ENCODE data around the gene ITGB8. TPM values are rescaled to one million over a fixed set of nuclear protein-coding genes. Genes with fewer than 3 reads are reported as not detected.
"Not testable (repeated sequence)": the region's sequence is repeated elsewhere in the genome, so short reads cannot be mapped to it uniquely, and the experiment has no call there.

ITGB8 gene
- total RNA-seq, 1 donor from 2014 or later = 12.5 TPM

GRCh38 chr7:20365486-20365885, 34.8 kb downstream of the ITGB8 start:
- no peaks in the 10 kb centered on the region for H3K36me3 ChIP-seq (ENCODE audit: control insufficient read depth in 3 of 3, insufficient read depth in 3 of 3, low read length in 3 of 3)
- H3K27me3 ChIP-seq (ENCODE audit: control insufficient read depth in 3 of 3, insufficient read depth in 3 of 3, low read length in 3 of 3) = no peaks in the 10 kb centered on the region
- no peak overlapping the region for H3K27ac ChIP-seq (ENCODE audit: low read depth, low read length)
- no peaks in the 10 kb centered on the region for H3K4me1 ChIP-seq (ENCODE audit: control insufficient read depth in 3 of 3, insufficient read depth in 3 of 3, low read length in 3 of 3)
- H3K9me3 ChIP-seq (ENCODE audit: control insufficient read depth in 3 of 3, low read length in 3 of 3) = no peaks in the 10 kb centered on the region
- no peak overlapping the region for H3K4me3 ChIP-seq (ENCODE audit: low read length in 3 of 3)
- no peak overlapping the region for H3K9ac ChIP-seq (ENCODE audit: low read depth in 1 of 3, low read length in 3 of 3)

GRCh38 chr7:20374399-20374798, 43.7 kb downstream of the ITGB8 start:
- Histone ChIP-seq H3K27ac (ENCODE audit: low read depth, low read length) (no peak overlapping the region), H3K9me3 (ENCODE audit: control insufficient read depth in 3 of 3, low read length in 3 of 3) (no peaks in the 10 kb centered on the region), H3K4me3 (ENCODE audit: low read length in 3 of 3) (no peak overlapping the region), H3K4me1 (ENCODE audit: control insufficient read depth in 3 of 3, insufficient read depth in 3 of 3, low read length in 3 of 3) (no peaks in the 10 kb centered on the region), H3K9ac (ENCODE audit: low read depth in 1 of 3, low read length in 3 of 3) (no peak overlapping the region), H3K27me3 (ENCODE audit: control insufficient read depth in 3 of 3, insufficient read depth in 3 of 3, low read length in 3 of 3) (no peaks in the 10 kb centered on the region), H3K36me3 (ENCODE audit: control insufficient read depth in 3 of 3, insufficient read depth in 3 of 3, low read length in 3 of 3) (no peaks in the 10 kb centered on the region)

- Histone ChIP-seq H3K4me3 (ENCODE audit: low read length in 3 of 3) (no peak overlapping the region), H3K9ac (ENCODE audit: low read depth in 1 of 3, low read length in 3 of 3) (no peak overlapping the region), H3K27ac (ENCODE audit: low read depth, low read length) (no peak overlapping the region), H3K27me3 (ENCODE audit: control insufficient read depth in 3 of 3, insufficient read depth in 3 of 3, low read length in 3 of 3) (no peaks in the 10 kb centered on the region), H3K4me1 (ENCODE audit: control insufficient read depth in 3 of 3, insufficient read depth in 3 of 3, low read length in 3 of 3) (no peaks in the 10 kb centered on the region), H3K36me3 (ENCODE audit: control insufficient read depth in 3 of 3, insufficient read depth in 3 of 3, low read length in 3 of 3) (no peaks in the 10 kb centered on the region), H3K9me3 (ENCODE audit: control insufficient read depth in 3 of 3, low read length in 3 of 3) (no peaks in the 10 kb centered on the region)
Measured at GRCh38 chr7:20376796-20377195, 46.1 kb downstream of the ITGB8 start.

GRCh38 chr7:20381406-20382034, 50.8 kb downstream of the ITGB8 start:
- Histone ChIP-seq H3K4me3 (ENCODE audit: low read length in 3 of 3) (no peak overlapping the region), H3K4me1 (ENCODE audit: control insufficient read depth in 3 of 3, insufficient read depth in 3 of 3, low read length in 3 of 3) (no peaks in the 10 kb centered on the region), H3K36me3 (ENCODE audit: control insufficient read depth in 3 of 3, insufficient read depth in 3 of 3, low read length in 3 of 3) (no peaks in the 10 kb centered on the region), H3K27ac (ENCODE audit: low read depth, low read length) (no peak overlapping the region), H3K9me3 (ENCODE audit: control insufficient read depth in 3 of 3, low read length in 3 of 3) (no peaks in the 10 kb centered on the region), H3K27me3 (ENCODE audit: control insufficient read depth in 3 of 3, insufficient read depth in 3 of 3, low read length in 3 of 3) (no peaks in the 10 kb centered on the region), H3K9ac (ENCODE audit: low read depth in 1 of 3, low read length in 3 of 3) (no peak overlapping the region)

- Histone ChIP-seq H3K4me3 (ENCODE audit: low read length in 3 of 3) (no peak overlapping the region), H3K36me3 (ENCODE audit: control insufficient read depth in 3 of 3, insufficient read depth in 3 of 3, low read length in 3 of 3) (no peaks in the 10 kb centered on the region), H3K9me3 (ENCODE audit: control insufficient read depth in 3 of 3, low read length in 3 of 3) (no peaks in the 10 kb centered on the region)
Measured at GRCh38 chr7:20383351-20383750, 52.7 kb downstream of the ITGB8 start.

GRCh38 chr7:20385126-20385525, 54.4 kb downstream of the ITGB8 start:
- Histone ChIP-seq H3K4me3 (ENCODE audit: low read length in 3 of 3) (no peak overlapping the region), H3K36me3 (ENCODE audit: control insufficient read depth in 3 of 3, insufficient read depth in 3 of 3, low read length in 3 of 3) (no peaks in the 10 kb centered on the region), H3K9ac (ENCODE audit: low read depth in 1 of 3, low read length in 3 of 3) (no peak overlapping the region), H3K27ac (ENCODE audit: low read depth, low read length) (no peak overlapping the region), H3K27me3 (ENCODE audit: control insufficient read depth in 3 of 3, insufficient read depth in 3 of 3, low read length in 3 of 3) (no peaks in the 10 kb centered on the region), H3K4me1 (ENCODE audit: control insufficient read depth in 3 of 3, insufficient read depth in 3 of 3, low read length in 3 of 3) (no peaks in the 10 kb centered on the region), H3K9me3 (ENCODE audit: control insufficient read depth in 3 of 3, low read length in 3 of 3) (no peaks in the 10 kb centered on the region)

More at GRCh38 chr7:20383351-20383750, 52.7 kb downstream of the ITGB8 start:
- no peak overlapping the region for H3K27ac ChIP-seq (ENCODE audit: low read depth, low read length)
- H3K4me1 ChIP-seq (ENCODE audit: control insufficient read depth in 3 of 3, insufficient read depth in 3 of 3, low read length in 3 of 3) = no peaks in the 10 kb centered on the region
- no peak overlapping the region for H3K9ac ChIP-seq (ENCODE audit: low read depth in 1 of 3, low read length in 3 of 3)
- H3K27me3 ChIP-seq (ENCODE audit: control insufficient read depth in 3 of 3, insufficient read depth in 3 of 3, low read length in 3 of 3) = no peaks in the 10 kb centered on the region

GRCh38 chr7:20388084-20388483, 57.4 kb downstream of the ITGB8 start:
- no peaks in the 10 kb centered on the region for H3K27me3 ChIP-seq (ENCODE audit: control insufficient read depth in 3 of 3, insufficient read depth in 3 of 3, low read length in 3 of 3)
- H3K36me3 ChIP-seq (ENCODE audit: control insufficient read depth in 3 of 3, insufficient read depth in 3 of 3, low read length in 3 of 3) = no peaks in the 10 kb centered on the region
- H3K27ac ChIP-seq (ENCODE audit: low read depth, low read length) = no peak overlapping the region
- no peaks in the 10 kb centered on the region for H3K4me1 ChIP-seq (ENCODE audit: control insufficient read depth in 3 of 3, insufficient read depth in 3 of 3, low read length in 3 of 3)
- H3K4me3 ChIP-seq (ENCODE audit: low read length in 3 of 3) = no peak overlapping the region
- H3K9me3 ChIP-seq (ENCODE audit: control insufficient read depth in 3 of 3, low read length in 3 of 3) = no peaks in the 10 kb centered on the region
- H3K9ac ChIP-seq (ENCODE audit: low read depth in 1 of 3, low read length in 3 of 3) = no peak overlapping the region

- not testable (repeated sequence) for H3K4me1 ChIP-seq (ENCODE audit: control insufficient read depth in 3 of 3, insufficient read depth in 3 of 3, low read length in 3 of 3); H3K36me3 ChIP-seq (ENCODE audit: control insufficient read depth in 3 of 3, insufficient read depth in 3 of 3, low read length in 3 of 3); H3K4me3 ChIP-seq (ENCODE audit: low read length in 3 of 3); H3K27ac ChIP-seq (ENCODE audit: low read depth, low read length); H3K9ac ChIP-seq (ENCODE audit: low read depth in 1 of 3, low read length in 3 of 3); H3K27me3 ChIP-seq (ENCODE audit: control insufficient read depth in 3 of 3, insufficient read depth in 3 of 3, low read length in 3 of 3); H3K9me3 ChIP-seq (ENCODE audit: control insufficient read depth in 3 of 3, low read length in 3 of 3)
Measured at GRCh38 chr7:20389192-20389591, 58.5 kb downstream of the ITGB8 start.

- no peak overlapping the region for H3K9ac ChIP-seq (ENCODE audit: low read depth in 1 of 3, low read length in 3 of 3)
- no peak overlapping the region for H3K4me3 ChIP-seq (ENCODE audit: low read length in 3 of 3)
- H3K27ac ChIP-seq (ENCODE audit: low read depth, low read length) = no peak overlapping the region
- no peaks in the 10 kb centered on the region for H3K36me3 ChIP-seq (ENCODE audit: control insufficient read depth in 3 of 3, insufficient read depth in 3 of 3, low read length in 3 of 3)
- H3K27me3 ChIP-seq (ENCODE audit: control insufficient read depth in 3 of 3, insufficient read depth in 3 of 3, low read length in 3 of 3) = no peaks in the 10 kb centered on the region
- no peaks in the 10 kb centered on the region for H3K9me3 ChIP-seq (ENCODE audit: control insufficient read depth in 3 of 3, low read length in 3 of 3)
- H3K4me1 ChIP-seq (ENCODE audit: control insufficient read depth in 3 of 3, insufficient read depth in 3 of 3, low read length in 3 of 3) = no peaks in the 10 kb centered on the region
Measured at GRCh38 chr7:20393021-20393610, 62.4 kb downstream of the ITGB8 start.

GRCh38 chr7:20393616-20394015, 62.9 kb downstream of the ITGB8 start:
- Histone ChIP-seq H3K36me3 (ENCODE audit: control insufficient read depth in 3 of 3, insufficient read depth in 3 of 3, low read length in 3 of 3) (no peaks in the 10 kb centered on the region), H3K4me1 (ENCODE audit: control insufficient read depth in 3 of 3, insufficient read depth in 3 of 3, low read length in 3 of 3) (no peaks in the 10 kb centered on the region), H3K9ac (ENCODE audit: low read depth in 1 of 3, low read length in 3 of 3) (no peak overlapping the region), H3K27me3 (ENCODE audit: control insufficient read depth in 3 of 3, insufficient read depth in 3 of 3, low read length in 3 of 3) (no peaks in the 10 kb centered on the region), H3K9me3 (ENCODE audit: control insufficient read depth in 3 of 3, low read length in 3 of 3) (no peaks in the 10 kb centered on the region), H3K4me3 (ENCODE audit: low read length in 3 of 3) (no peak overlapping the region), H3K27ac (ENCODE audit: low read depth, low read length) (no peak overlapping the region)
